GM13977 (cell line): ENCODE data around the gene DPP10.

Source experiments
- DNase-seq: peaks from one replicate; pipeline ENCODE4 v3.0.0; 2012; ENCODE audit warnings: low spot score
- in situ Hi-C: fragments of 300-500 bp; cut with MboI; formaldehyde crosslinking; loops from one replicate; pipeline ENCODE4 v1.12.0; 2022; ENCODE audit warnings: low sequenced_read_pairs, low pct_unique_long_range_greater_than_20kb, mixed read lengths, inconsistent platforms; ENCODE audit not compliant: unreplicated experiment
- TF ChIP-seq, protein P1 (sequence below): IDR thresholded peaks from 2 replicates; pipeline ENCODE4 v1.5.1; 2012; ENCODE audit warnings: mild to moderate bottlenecking, control low read depth; ENCODE audit not compliant: insufficient read depth; ENCODE audit errors: extremely low read depth, missing control alignments

DPP10 gene

DNA sequence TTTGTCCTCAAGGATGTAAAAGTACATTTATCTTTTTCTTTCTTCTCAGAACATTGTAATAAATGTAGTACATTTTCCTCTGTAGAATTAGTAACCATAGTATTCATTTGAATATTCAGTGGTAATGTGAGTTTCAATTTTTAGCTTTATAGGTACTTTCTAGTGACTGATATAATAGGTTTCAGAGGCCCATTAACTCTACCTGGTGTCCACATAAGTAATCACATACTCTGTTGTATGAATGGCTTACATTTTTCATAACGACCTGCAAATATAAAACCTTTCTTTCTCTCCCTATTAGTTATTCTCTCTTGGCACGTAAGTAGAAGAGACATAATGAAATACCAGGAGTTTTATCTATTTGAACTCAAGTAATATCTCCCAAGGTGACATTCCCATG, 1017.6 kb downstream of the DPP10 start:
- in situ Hi-C loops, result no loop called here
- TF ChIP-seq, protein P1, sequence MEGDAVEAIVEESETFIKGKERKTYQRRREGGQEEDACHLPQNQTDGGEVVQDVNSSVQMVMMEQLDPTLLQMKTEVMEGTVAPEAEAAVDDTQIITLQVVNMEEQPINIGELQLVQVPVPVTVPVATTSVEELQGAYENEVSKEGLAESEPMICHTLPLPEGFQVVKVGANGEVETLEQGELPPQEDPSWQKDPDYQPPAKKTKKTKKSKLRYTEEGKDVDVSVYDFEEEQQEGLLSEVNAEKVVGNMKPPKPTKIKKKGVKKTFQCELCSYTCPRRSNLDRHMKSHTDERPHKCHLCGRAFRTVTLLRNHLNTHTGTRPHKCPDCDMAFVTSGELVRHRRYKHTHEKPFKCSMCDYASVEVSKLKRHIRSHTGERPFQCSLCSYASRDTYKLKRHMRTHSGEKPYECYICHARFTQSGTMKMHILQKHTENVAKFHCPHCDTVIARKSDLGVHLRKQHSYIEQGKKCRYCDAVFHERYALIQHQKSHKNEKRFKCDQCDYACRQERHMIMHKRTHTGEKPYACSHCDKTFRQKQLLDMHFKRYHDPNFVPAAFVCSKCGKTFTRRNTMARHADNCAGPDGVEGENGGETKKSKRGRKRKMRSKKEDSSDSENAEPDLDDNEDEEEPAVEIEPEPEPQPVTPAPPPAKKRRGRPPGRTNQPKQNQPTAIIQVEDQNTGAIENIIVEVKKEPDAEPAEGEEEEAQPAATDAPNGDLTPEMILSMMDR, result no peak
- DNase-seq, result no peak

DNA sequence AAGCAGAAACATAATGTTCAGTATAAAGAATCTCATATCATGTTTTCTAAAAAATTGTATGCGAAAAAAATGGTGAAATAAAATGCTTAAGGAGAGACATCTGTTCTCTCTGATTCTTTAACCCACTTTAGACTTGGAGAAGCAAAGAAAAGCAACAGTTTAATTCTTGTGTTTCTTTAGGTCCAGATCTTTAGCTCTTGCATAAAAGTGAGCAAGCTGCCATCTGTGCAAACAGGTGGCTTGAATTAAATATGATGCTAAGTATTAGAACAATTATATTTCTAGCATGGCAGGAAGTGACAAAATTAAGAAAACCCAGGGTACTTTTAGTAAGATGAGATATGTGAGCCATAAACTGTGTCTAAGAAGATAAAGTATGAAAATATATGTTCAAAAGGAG, 1038.3 kb downstream of the DPP10 start:
- no peak for DNase-seq
- in situ Hi-C loops, result no loop called here
- TF ChIP-seq, protein P1, result no peak

DNA sequence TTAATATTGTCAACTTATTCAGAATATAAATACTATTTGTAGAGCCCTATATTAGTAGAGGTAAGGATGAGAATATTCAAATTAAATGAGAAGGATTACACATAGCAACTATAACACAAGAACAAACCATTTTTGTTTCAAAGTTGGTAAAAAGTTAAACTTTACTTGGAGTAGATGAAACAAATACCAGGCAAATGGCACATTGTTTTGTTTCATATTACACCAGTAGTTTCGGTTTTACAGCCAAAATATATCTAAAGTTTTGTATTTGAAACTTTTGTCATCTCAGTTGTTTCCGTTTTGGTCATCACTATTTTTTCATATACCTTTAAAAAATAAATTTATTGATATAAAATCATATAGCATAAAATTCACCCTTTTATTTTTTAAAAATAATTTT, 1039.4 kb downstream of the DPP10 start:
- TF ChIP-seq, protein P1, result no peak
- no peak for DNase-seq

DNA sequence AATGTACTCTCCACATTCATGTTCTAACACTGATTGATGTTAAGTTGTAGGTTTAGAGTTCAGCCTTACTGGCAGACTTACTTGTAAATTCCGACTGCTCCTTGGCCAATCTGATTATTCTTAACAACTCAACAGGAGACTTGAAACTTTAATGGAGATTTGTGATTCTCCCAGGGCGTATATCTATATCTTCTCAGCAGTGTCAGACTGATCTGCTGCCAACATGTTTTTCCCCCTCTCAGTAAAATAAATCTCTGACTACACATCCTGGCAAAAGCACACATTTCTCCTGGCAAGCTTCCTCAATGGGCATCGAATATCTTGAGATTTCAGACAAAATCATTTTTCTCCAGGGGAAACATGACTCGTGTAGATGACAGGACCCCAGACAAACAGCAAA, 1041.2 kb downstream of the DPP10 start:
- TF ChIP-seq, protein P1, result no peak
- DNase-seq, result no peak
- in situ Hi-C loops, result no loop called here

More for the DNA sequence above, 1039.4 kb downstream of the DPP10 start:
- in situ Hi-C loops, result no loop called here

DNA sequence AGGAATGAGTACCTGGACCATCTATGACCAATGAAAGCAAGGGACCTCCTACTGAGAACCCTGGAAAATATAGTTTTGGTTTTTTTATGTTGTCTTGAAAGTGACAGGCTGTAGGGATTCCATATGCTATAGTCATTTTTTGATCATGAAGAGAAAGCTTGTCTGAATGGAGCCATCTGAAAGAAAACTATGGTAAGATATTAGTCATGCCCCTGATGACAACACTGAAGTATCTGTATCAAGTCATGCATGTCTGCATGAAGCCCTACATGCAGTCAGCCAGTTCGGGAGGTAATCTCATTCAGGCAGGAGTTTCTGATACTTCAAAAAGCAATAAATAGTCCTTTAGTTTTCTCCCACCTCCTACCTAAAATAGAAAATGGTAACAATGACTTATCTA, 1042.0 kb downstream of the DPP10 start:
- no peak for DNase-seq
- in situ Hi-C loops, result no loop called here
- TF ChIP-seq, protein P1, result no peak

DNA sequence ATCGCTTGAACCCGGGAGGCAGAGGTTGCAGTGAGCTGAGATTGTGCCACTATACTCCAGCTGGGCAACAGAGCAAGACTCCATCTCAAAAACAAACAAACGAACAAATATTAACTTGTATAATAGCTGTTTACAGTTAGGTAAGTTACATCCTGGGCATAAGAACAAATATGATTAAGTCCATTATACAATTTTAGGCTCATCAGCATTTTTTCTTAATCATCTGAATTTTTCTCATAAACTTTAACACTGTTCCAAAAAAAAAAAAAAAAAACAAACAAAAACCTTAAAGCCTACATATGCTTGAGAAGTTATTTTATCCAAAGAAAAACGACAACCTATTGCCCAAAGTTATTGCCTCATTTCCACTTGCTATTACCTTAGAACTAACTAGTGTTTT, 1042.5 kb downstream of the DPP10 start:
- DNase-seq, result no peak
- TF ChIP-seq, protein P1, result no peak
- in situ Hi-C loops, result no loop called here

DNA sequence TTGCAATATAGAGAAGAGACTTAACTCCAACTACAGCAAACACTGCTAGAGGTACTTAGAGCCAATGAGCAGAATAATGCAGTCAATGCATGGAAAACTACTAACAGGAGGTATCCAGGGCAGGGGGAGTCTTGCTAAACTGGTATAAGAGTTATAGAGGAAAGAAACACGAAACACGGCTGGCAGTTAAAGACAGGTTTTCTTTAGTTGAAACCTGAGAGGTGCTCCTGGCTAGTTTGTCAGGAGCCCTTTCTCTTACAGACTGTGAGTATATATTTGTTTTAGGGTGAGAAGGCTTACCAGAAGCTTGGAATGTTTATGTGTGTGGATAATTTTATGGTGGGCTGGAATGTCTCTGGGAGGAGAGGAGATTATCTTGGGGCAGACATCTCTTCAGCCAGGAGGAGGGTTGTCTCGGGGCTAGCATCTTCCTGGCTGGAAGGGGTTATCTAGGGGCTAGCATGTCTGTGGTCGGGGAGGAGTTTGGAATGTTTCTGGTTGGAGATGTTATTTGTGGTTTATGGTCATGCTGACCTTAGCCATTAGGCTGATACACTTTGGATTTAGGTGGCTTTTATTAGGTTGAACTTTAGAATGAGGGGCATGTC, 1048.8 kb downstream of the DPP10 start:
- in situ Hi-C loops, result no loop called here

More for the DNA sequence above, 1048.8 kb downstream of the DPP10 start:
- no peak for DNase-seq
- TF ChIP-seq, protein P1, result no peak
